Breast epithelium (tissue), 3 donors: ENCODE data around the gene TMEM45B.
"Not testable (repeated sequence)": the region's sequence is repeated elsewhere in the genome, so short reads cannot be mapped to it uniquely, and the experiment has no call there.

Experiments used
- POLR2A ChIP-seq: fragments of 450-650 bp; IDR thresholded peaks from one replicate; pipeline ENCODE4 v1.6.1; 2016; ENCODE audit warnings: antibody characterized with exemption, mild to moderate bottlenecking, moderate library complexity
- POLR2AphosphoS5 ChIP-seq, 3 donors: sonication (generic); formaldehyde crosslinking; IDR thresholded peaks; one replicate each; pipeline ENCODE4 v1.6.1; 2017; ENCODE audit warnings: antibody characterized with exemption in 3 of 3
- TF ChIP-seq, protein P1 (sequence below), 3 donors: fragments of 450-650 bp; IDR thresholded peaks; one replicate each; pipeline ENCODE4 v1.5.1; 2016 to 2017; ENCODE audit warnings: antibody characterized with exemption in 3 of 3, mild to moderate bottlenecking in 3 of 3, moderate library complexity in 3 of 3

DNA sequence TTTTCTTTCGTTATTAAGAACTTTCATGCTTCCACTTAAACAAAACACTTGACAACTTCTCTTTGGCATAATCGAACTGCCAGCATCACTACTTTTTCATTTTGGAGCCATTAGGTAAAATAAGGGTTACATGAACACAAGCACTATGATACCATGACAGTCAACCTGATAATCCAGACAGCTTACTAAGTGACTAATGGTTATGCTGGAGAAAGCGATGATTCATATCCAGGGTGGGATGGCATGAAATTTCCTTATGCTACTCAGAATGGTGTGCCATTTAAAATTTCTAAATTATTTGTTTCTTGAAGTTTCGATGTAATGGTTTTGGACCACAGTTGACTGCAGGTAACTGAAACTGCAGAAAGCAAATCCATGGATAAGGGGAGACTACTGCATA, 15.6 kb downstream of the TMEM45B start:
- TF ChIP-seq POLR2A; POLR2AphosphoS5 (IDR thresholded peaks at IDR 0.05): not testable (repeated sequence)
- TF ChIP-seq, protein P1, sequence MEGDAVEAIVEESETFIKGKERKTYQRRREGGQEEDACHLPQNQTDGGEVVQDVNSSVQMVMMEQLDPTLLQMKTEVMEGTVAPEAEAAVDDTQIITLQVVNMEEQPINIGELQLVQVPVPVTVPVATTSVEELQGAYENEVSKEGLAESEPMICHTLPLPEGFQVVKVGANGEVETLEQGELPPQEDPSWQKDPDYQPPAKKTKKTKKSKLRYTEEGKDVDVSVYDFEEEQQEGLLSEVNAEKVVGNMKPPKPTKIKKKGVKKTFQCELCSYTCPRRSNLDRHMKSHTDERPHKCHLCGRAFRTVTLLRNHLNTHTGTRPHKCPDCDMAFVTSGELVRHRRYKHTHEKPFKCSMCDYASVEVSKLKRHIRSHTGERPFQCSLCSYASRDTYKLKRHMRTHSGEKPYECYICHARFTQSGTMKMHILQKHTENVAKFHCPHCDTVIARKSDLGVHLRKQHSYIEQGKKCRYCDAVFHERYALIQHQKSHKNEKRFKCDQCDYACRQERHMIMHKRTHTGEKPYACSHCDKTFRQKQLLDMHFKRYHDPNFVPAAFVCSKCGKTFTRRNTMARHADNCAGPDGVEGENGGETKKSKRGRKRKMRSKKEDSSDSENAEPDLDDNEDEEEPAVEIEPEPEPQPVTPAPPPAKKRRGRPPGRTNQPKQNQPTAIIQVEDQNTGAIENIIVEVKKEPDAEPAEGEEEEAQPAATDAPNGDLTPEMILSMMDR (IDR thresholded peaks at IDR 0.05): not testable (repeated sequence)
